Neural cell (in vitro differentiated cells): Measurements from ENCODE around the gene C10orf120. TPM values are rescaled to one million over a fixed set of nuclear protein-coding genes. Genes with fewer than 3 reads are reported as not detected.

Experiments used
- H2AFZ ChIP-seq: fragments of 200-600, 300-800 bp; sonication (generic), shearing (Covaris generic); 2 replicates; pipeline ENCODE4 v1.6.0; 2014; ENCODE audit warnings: low read depth, mild to moderate bottlenecking, antibody characterized with exemption, low read length, moderate library complexity
- H3F3A ChIP-seq: fragments of 200-600 bp; shearing (Covaris generic); 2 replicates; pipeline ENCODE4 v1.6.1; 2016; ENCODE audit warnings: mild to moderate bottlenecking, moderate library complexity, mixed read lengths, antibody characterized with exemption, low read length; ENCODE audit not compliant: insufficient read depth, poor library complexity, severe bottlenecking
- H3K27ac ChIP-seq: fragments of 200-600, 300-800 bp; sonication (generic), shearing (Covaris generic); 2 replicates; pipeline ENCODE4 v1.5.1; 2014; ENCODE audit warnings: mild to moderate bottlenecking, low read length, moderate library complexity
- H3K27me3 ChIP-seq: fragments of 300-800, 200-600 bp; sonication (generic), shearing (Covaris generic); 2 replicates; pipeline ENCODE4 v1.6.0; 2014; ENCODE audit warnings: mild to moderate bottlenecking, low read depth, low read length, moderate library complexity; ENCODE audit not compliant: insufficient read depth
- H3K36me3 ChIP-seq: fragments of 300-800, 200-600 bp; sonication (generic), shearing (Covaris generic); 2 replicates; pipeline ENCODE4 v1.5.1; 2014; ENCODE audit warnings: mild to moderate bottlenecking, antibody characterized with exemption, low read length, moderate library complexity; ENCODE audit not compliant: insufficient read depth
- H3K4me2 ChIP-seq: fragments of 300-800, 200-600 bp; sonication (generic), shearing (Covaris generic); 2 replicates; pipeline ENCODE4 v1.6.0; 2014; ENCODE audit warnings: mild to moderate bottlenecking, low read length
- H3K4me3 ChIP-seq: fragments of 300-800, 200-600 bp; sonication (generic), shearing (Covaris generic); 2 replicates; pipeline ENCODE4 v1.5.1; 2014; ENCODE audit warnings: mild to moderate bottlenecking, low read length, moderate library complexity
- H3K79me2 ChIP-seq: fragments of 200-600 bp; shearing (Covaris generic); replicated peaks from 2 replicates; pipeline ENCODE4 v1.6.0; 2014; ENCODE audit warnings: mild to moderate bottlenecking, low read length, moderate library complexity; ENCODE audit not compliant: insufficient read depth
- H3K9ac ChIP-seq: fragments of 300-800, 200-600 bp; sonication (generic), shearing (Covaris generic); 2 replicates; pipeline ENCODE4 v1.6.1; 2016; ENCODE audit warnings: mild to moderate bottlenecking, low read length, mixed read lengths
- H3K9me2 ChIP-seq: fragments of 200-600 bp; shearing (Covaris generic); 2 replicates; pipeline ENCODE4 v1.6.1; 2016; ENCODE audit warnings: mild to moderate bottlenecking, low read length, mixed read lengths; ENCODE audit not compliant: insufficient read depth
- H3K9me3 ChIP-seq: fragments of 200-600, 300-800 bp; sonication (generic), shearing (Covaris generic); 2 replicates; pipeline ENCODE4 v1.6.1; 2016; ENCODE audit warnings: mild to moderate bottlenecking, mixed run types, low read length, moderate library complexity, mixed read lengths
- H4K20me1 ChIP-seq: fragments of 200-600 bp; shearing (Covaris generic); 2 replicates; pipeline ENCODE4 v1.6.1; 2016; ENCODE audit warnings: mild to moderate bottlenecking, mixed run types; ENCODE audit not compliant: insufficient read depth
- EP300 ChIP-seq: fragments of 450-650 bp; conservative IDR thresholded peaks from 2 replicates; pipeline ENCODE4 v1.6.1; 2014; ENCODE audit warnings: antibody characterized with exemption, mild to moderate bottlenecking, moderate library complexity; ENCODE audit not compliant: poor library complexity, severe bottlenecking
- EZH2 ChIP-seq: fragments of 200-600, 300-800 bp; shearing (Covaris generic), sonication (generic); IDR thresholded peaks from 2 replicates; pipeline ENCODE4 v1.6.1; 2014; ENCODE audit warnings: antibody characterized with exemption, low read length, borderline replicate concordance, mild to moderate bottlenecking; ENCODE audit not compliant: insufficient read depth, poor library complexity, severe bottlenecking
- MXI1 ChIP-seq: fragments of 450-650 bp; conservative IDR thresholded peaks from 2 replicates; pipeline ENCODE4 v1.6.1; 2014; ENCODE audit warnings: antibody characterized with exemption, mild to moderate bottlenecking; ENCODE audit not compliant: poor library complexity, severe bottlenecking
- POLR2AphosphoS5 ChIP-seq: IDR thresholded peaks from 2 replicates; pipeline ENCODE4 v1.6.1; 2012
- RAD21 ChIP-seq: fragments of 450-650 bp; conservative IDR thresholded peaks from 2 replicates; pipeline ENCODE4 v1.6.1; 2014; ENCODE audit warnings: antibody characterized with exemption, mild to moderate bottlenecking, moderate library complexity
- SMC3 ChIP-seq: fragments of 450-650 bp; conservative IDR thresholded peaks from 2 replicates; pipeline ENCODE4 v1.6.1; 2014; ENCODE audit warnings: antibody characterized with exemption, mild to moderate bottlenecking, moderate library complexity; ENCODE audit not compliant: poor library complexity
- TAF1 ChIP-seq: IDR thresholded peaks from 2 replicates; pipeline ENCODE4 v1.6.1; 2012; ENCODE audit warnings: low read depth
- polyA plus RNA-seq: library from polyadenylated mRNA; depleted of rRNA; stranded (reverse); fragments of >200 nt; gene quantifications from 2 replicates; pipeline ENCODE4 v1.2.3, GENCODE V29; 2014
- TF ChIP-seq, protein P1 (sequence below): IDR thresholded peaks from 2 replicates; pipeline ENCODE4 v1.6.1; 2012; ENCODE audit warnings: borderline replicate concordance
- TF ChIP-seq, protein P2 (sequence below): fragments of 450-650 bp; IDR thresholded peaks from 2 replicates; pipeline ENCODE4 v1.5.1; 2014; ENCODE audit warnings: antibody characterized with exemption, mild to moderate bottlenecking, moderate library complexity; ENCODE audit not compliant: poor library complexity, severe bottlenecking

C10orf120 gene
- polyA plus RNA-seq, 1 donor from 2014 or later = not detected

DNA sequence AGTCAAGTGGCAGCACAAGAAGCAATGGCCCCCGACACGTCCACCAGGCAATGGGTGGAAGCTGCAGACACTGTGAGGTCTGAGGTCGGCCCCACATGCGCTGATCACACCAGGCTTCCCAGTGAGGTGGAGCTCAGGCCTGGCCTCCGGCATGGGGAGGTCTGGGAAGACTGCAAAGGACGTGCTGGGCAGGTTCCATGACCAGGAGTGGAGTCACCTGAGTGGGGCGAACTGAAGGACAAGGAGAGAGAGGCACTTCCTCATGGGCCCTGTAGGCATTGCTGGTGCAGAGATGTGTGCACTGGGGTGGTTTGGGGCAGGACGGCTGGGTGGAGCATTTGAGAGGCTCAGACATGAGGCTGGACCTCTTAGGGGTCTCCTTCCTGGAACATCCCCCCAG is 35.1 kb downstream of the C10orf120 start:
- Histone ChIP-seq H3K36me3 (no peaks in the 10 kb centered on the region), H3K79me2 (no peaks in the 10 kb centered on the region), H4K20me1 (no peaks in the 10 kb centered on the region), H3K27me3 (no peaks in the 10 kb centered on the region), H3K9me3 (no peaks in the 10 kb centered on the region), H3F3A (no peaks in the 10 kb centered on the region), H3K4me2 (no peak overlapping the region), H3K9ac (no peak overlapping the region), H2AFZ (no peak overlapping the region), H3K27ac (no peak overlapping the region), H3K4me3 (no peak overlapping the region), H3K9me2 (no peaks in the 10 kb centered on the region)
- TF ChIP-seq EZH2 (no peak), SMC3 (no peak), EP300 (no peak), RAD21 (no peak), POLR2AphosphoS5 (no peak), MXI1 (no peak)

DNA sequence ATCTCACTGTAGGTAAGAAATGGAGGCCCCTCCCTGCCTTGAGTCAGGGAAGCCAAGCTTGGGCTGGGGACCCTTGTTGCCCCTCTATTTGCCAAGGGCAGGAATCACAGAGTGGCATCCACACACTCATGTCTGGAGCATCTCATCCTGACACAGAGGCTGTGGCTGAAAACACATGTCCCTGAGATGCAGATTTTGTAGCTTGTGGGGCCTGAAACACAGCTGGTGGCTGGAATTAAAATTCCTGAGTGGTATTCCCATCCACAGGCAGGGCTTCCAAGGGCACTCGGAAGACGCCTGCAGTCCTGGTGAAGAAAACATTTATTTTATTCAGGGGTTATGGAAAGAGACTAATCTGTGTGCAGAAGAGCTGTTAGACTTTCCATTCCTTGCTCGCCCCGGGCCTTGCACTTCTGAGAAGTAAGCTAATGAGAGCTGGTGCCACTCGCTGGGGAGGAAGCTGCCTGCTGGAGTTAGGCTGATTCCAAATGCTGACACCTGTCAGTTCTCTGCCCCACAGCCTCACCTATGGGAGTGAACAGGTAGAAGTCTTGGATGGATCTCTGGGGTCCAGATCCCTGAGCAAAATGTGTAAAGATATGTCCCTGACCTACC is 36.0 kb downstream of the C10orf120 start:
- no peaks in the 10 kb centered on the region for H3K9me2 ChIP-seq
- no peaks in the 10 kb centered on the region for H3K36me3 ChIP-seq
- no peaks in the 10 kb centered on the region for H3K9me3 ChIP-seq
- H3K79me2 ChIP-seq = no peaks in the 10 kb centered on the region
- H3K4me2 ChIP-seq = no peak overlapping the region
- no peak overlapping the region for H3K27ac ChIP-seq
- no peaks in the 10 kb centered on the region for H3K27me3 ChIP-seq
- H3F3A ChIP-seq = no peaks in the 10 kb centered on the region
- TF ChIP-seq EP300 = no peak
- no peak for TF ChIP-seq MXI1
- TF ChIP-seq TAF1 = no peak
- no peak for TF ChIP-seq EZH2
- TF ChIP-seq, protein P1, sequence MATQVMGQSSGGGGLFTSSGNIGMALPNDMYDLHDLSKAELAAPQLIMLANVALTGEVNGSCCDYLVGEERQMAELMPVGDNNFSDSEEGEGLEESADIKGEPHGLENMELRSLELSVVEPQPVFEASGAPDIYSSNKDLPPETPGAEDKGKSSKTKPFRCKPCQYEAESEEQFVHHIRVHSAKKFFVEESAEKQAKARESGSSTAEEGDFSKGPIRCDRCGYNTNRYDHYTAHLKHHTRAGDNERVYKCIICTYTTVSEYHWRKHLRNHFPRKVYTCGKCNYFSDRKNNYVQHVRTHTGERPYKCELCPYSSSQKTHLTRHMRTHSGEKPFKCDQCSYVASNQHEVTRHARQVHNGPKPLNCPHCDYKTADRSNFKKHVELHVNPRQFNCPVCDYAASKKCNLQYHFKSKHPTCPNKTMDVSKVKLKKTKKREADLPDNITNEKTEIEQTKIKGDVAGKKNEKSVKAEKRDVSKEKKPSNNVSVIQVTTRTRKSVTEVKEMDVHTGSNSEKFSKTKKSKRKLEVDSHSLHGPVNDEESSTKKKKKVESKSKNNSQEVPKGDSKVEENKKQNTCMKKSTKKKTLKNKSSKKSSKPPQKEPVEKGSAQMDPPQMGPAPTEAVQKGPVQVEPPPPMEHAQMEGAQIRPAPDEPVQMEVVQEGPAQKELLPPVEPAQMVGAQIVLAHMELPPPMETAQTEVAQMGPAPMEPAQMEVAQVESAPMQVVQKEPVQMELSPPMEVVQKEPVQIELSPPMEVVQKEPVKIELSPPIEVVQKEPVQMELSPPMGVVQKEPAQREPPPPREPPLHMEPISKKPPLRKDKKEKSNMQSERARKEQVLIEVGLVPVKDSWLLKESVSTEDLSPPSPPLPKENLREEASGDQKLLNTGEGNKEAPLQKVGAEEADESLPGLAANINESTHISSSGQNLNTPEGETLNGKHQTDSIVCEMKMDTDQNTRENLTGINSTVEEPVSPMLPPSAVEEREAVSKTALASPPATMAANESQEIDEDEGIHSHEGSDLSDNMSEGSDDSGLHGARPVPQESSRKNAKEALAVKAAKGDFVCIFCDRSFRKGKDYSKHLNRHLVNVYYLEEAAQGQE = no peak
- TF ChIP-seq POLR2AphosphoS5 = no peak
- TF ChIP-seq, protein P2, sequence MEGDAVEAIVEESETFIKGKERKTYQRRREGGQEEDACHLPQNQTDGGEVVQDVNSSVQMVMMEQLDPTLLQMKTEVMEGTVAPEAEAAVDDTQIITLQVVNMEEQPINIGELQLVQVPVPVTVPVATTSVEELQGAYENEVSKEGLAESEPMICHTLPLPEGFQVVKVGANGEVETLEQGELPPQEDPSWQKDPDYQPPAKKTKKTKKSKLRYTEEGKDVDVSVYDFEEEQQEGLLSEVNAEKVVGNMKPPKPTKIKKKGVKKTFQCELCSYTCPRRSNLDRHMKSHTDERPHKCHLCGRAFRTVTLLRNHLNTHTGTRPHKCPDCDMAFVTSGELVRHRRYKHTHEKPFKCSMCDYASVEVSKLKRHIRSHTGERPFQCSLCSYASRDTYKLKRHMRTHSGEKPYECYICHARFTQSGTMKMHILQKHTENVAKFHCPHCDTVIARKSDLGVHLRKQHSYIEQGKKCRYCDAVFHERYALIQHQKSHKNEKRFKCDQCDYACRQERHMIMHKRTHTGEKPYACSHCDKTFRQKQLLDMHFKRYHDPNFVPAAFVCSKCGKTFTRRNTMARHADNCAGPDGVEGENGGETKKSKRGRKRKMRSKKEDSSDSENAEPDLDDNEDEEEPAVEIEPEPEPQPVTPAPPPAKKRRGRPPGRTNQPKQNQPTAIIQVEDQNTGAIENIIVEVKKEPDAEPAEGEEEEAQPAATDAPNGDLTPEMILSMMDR = no peak
- no peak for TF ChIP-seq SMC3
- TF ChIP-seq RAD21 = no peak
- H2AFZ ChIP-seq = no peak overlapping the region
- H3K4me3 ChIP-seq = no peak overlapping the region
- H4K20me1 ChIP-seq = no peaks in the 10 kb centered on the region
- H3K9ac ChIP-seq = no peak overlapping the region
